22Rv1 (cell line): ENCODE data around the gene ENTPD6.

Source experiments
- H3K27ac ChIP-seq: fragments of 450-650 bp; 2 replicates; pipeline ENCODE4 v1.5.1; 2017
- CTCF ChIP-seq: fragments of 450-650 bp; IDR thresholded peaks from 2 replicates; pipeline ENCODE4 v1.5.1; 2017; ENCODE audit warnings: mild to moderate bottlenecking
- ZFX ChIP-seq: fragments of 450-650 bp; IDR thresholded peaks from 2 replicates; pipeline ENCODE4 v1.6.1; 2017; ENCODE audit warnings: antibody characterized with exemption, borderline replicate concordance

Gene ENTPD6

GRCh38 chr20:25217161-25218108 lies 21.9 kb downstream of the ENTPD6 start:
- TF ChIP-seq CTCF, result no peak
- TF ChIP-seq ZFX, result no peak
- no peak overlapping the region for H3K27ac ChIP-seq

- no peak overlapping the region for H3K27ac ChIP-seq
- no peak for TF ChIP-seq ZFX
- no peak for TF ChIP-seq CTCF
These were observed 22.6 kb downstream of the ENTPD6 start for GRCh38 chr20:25218109-25218486.

GRCh38 chr20:25218492-25218891 lies 23.0 kb downstream of the ENTPD6 start:
- no peak for TF ChIP-seq CTCF
- no peak for TF ChIP-seq ZFX
- no peak overlapping the region for H3K27ac ChIP-seq

GRCh38 chr20:25219365-25219764 lies 23.9 kb downstream of the ENTPD6 start:
- TF ChIP-seq ZFX, result no peak
- no peak for TF ChIP-seq CTCF
- H3K27ac ChIP-seq, result no peak overlapping the region

- H3K27ac ChIP-seq, result no peak overlapping the region
- no peak for TF ChIP-seq ZFX
- TF ChIP-seq CTCF, result peak; percentile 23; the same call in 1 of the 2 replicates
These were observed 24.7 kb downstream of the ENTPD6 start for GRCh38 chr20:25220021-25220730.

GRCh38 chr20:25220810-25221591 lies 25.5 kb downstream of the ENTPD6 start:
- TF ChIP-seq CTCF, result no peak
- TF ChIP-seq ZFX, result no peak

More at GRCh38 chr20:25220810-25221591, 25.5 kb downstream of the ENTPD6 start:
- H3K27ac ChIP-seq, result no peak overlapping the region
